Urinary bladder (tissue), 4 donors: ENCODE data around the gene HOXA2. TPM values are rescaled to one million over a fixed set of nuclear protein-coding genes. Genes with fewer than 3 reads are reported as not detected.

Source experiments
- DNase-seq: peaks from one replicate; pipeline ENCODE4 v3.0.0-alpha.2; 2015; ENCODE audit errors: extremely low spot score
- H3K27ac ChIP-seq: one replicate; pipeline ENCODE4 v1.5.1; 2013; ENCODE audit warnings: low read depth, mild to moderate bottlenecking, moderate library complexity
- H3K36me3 ChIP-seq: one replicate; pipeline ENCODE4 v1.6.1; 2013; ENCODE audit warnings: mild to moderate bottlenecking, moderate library complexity; ENCODE audit not compliant: insufficient read depth
- H3K4me1 ChIP-seq: one replicate; pipeline ENCODE4 v1.6.1; 2013; ENCODE audit warnings: mild to moderate bottlenecking, moderate library complexity; ENCODE audit not compliant: insufficient read depth
- H3K4me3 ChIP-seq: one replicate; pipeline ENCODE4 v1.5.1; 2013; ENCODE audit warnings: low read depth, low read length
- WGBS: extraction: QIAGEN DNeasy Blood & Tissue Kit; methylation state at CpG from one replicate; pipeline ENCODE4 v1.1.7; 2013; 5-methylcytosine and 5-hydroxymethylcytosine counted together
- polyA plus RNA-seq: library from polyadenylated mRNA; stranded (reverse); fragments of 200-250 nt; gene quantifications from one replicate; pipeline ENCODE4 v1.2.3, GENCODE V29; 2013
- total RNA-seq: library from RNA; depleted of rRNA; stranded (reverse); fragments of >200 nt; gene quantifications from one replicate; pipeline ENCODE4 v1.2.3, GENCODE V29; 2014
- donor health status: healthy with polysubstance abuse.
- donor health status: healthy.

The HOXA2 gene
- total and polyA plus RNA-seq, 2 donors, result 1.3 to 1.4 TPM

GRCh38 chr7:27107391-27108381 is 5.2 kb upstream of the HOXA2 start:
- Histone ChIP-seq H3K4me3 (peak overlapping the region; percentile 1), H3K27ac (peak overlapping the region; percentile 85), H3K36me3 (no peaks in the 10 kb centered on the region), H3K4me1 (peaks cover 2% of the 10 kb centered on the region)
- DNase-seq, result no peak
- 68% methylated on average over 47 of the region's 47 CpGs for WGBS

- peak overlapping the region; percentile 30 for H3K4me3 ChIP-seq
- H3K27ac ChIP-seq, result peak overlapping the region; percentile 84
- H3K4me1 ChIP-seq, result peaks cover 2% of the 10 kb centered on the region
- no peaks in the 10 kb centered on the region for H3K36me3 ChIP-seq
- DNase-seq, result no peak
- WGBS, result 62% methylated on average over 14 of the region's 14 CpGs
These were observed 4.4 kb upstream of the HOXA2 start for GRCh38 chr7:27106901-27107240.

- peaks cover 2% of the 10 kb centered on the region for H3K4me1 ChIP-seq
- H3K27ac ChIP-seq, result peak overlapping the region; percentile 84
- peak overlapping the region; percentile 30 for H3K4me3 ChIP-seq
- no peak for DNase-seq
- H3K36me3 ChIP-seq, result no peaks in the 10 kb centered on the region
- 48% methylated on average over 44 of the region's 44 CpGs for WGBS
These were observed 3.9 kb upstream of the HOXA2 start for GRCh38 chr7:27106181-27106900.

GRCh38 chr7:27105301-27106031 is 3.0 kb upstream of the HOXA2 start:
- H3K4me1 ChIP-seq, result peaks cover 2% of the 10 kb centered on the region
- no peak overlapping the region for H3K4me3 ChIP-seq
- H3K36me3 ChIP-seq, result no peaks in the 10 kb centered on the region
- no peak for DNase-seq
- peak overlapping the region; percentile 19 for H3K27ac ChIP-seq
- WGBS, result 90% methylated on average over 13 of the region's 13 CpGs

- Histone ChIP-seq H3K27ac (no peak overlapping the region), H3K36me3 (no peaks in the 10 kb centered on the region), H3K4me1 (no peaks in the 10 kb centered on the region), H3K4me3 (no peak overlapping the region)
- no peak for DNase-seq
- WGBS, result 76% methylated on average over 13 of the region's 13 CpGs
These were observed 2.0 kb upstream of the HOXA2 start for GRCh38 chr7:27104341-27105058.

GRCh38 chr7:27103489-27104226 is 1.2 kb upstream of the HOXA2 start:
- H3K4me3 ChIP-seq, result peak overlapping the region; percentile 21
- DNase-seq, result no peak
- 76% methylated on average over 35 of the region's 35 CpGs for WGBS
- no peak overlapping the region for H3K27ac ChIP-seq
- no peaks in the 10 kb centered on the region for H3K4me1 ChIP-seq
- no peaks in the 10 kb centered on the region for H3K36me3 ChIP-seq

- Histone ChIP-seq H3K36me3 (no peaks in the 10 kb centered on the region), H3K27ac (no peak overlapping the region), H3K4me1 (no peaks in the 10 kb centered on the region), H3K4me3 (peak overlapping the region; percentile 29)
- no peak for DNase-seq
- 55% methylated on average over 39 of the region's 39 CpGs for WGBS
These were observed 414 bp downstream of the HOXA2 start for GRCh38 chr7:27101957-27102580.

- no peaks in the 10 kb centered on the region for H3K4me1 ChIP-seq
- no peak overlapping the region for H3K27ac ChIP-seq
- no peak for DNase-seq
- no peaks in the 10 kb centered on the region for H3K36me3 ChIP-seq
- H3K4me3 ChIP-seq, result peak overlapping the region; percentile 29
- WGBS, result 75% methylated on average over 25 of the region's 25 CpGs
These were observed 1.1 kb downstream of the HOXA2 start for GRCh38 chr7:27101171-27101956.

- H3K27ac ChIP-seq, result no peak overlapping the region
- 84% methylated on average over 8 of the region's 8 CpGs for WGBS
- H3K4me3 ChIP-seq, result peak overlapping the region; percentile 18
- H3K4me1 ChIP-seq, result no peaks in the 10 kb centered on the region
- no peaks in the 10 kb centered on the region for H3K36me3 ChIP-seq
- DNase-seq, result no peak
These were observed 1.8 kb downstream of the HOXA2 start for GRCh38 chr7:27100694-27101170.

GRCh38 chr7:27099453-27100370 is 2.8 kb downstream of the HOXA2 start:
- no peak for DNase-seq
- Histone ChIP-seq H3K36me3 (no peaks in the 10 kb centered on the region), H3K4me1 (no peaks in the 10 kb centered on the region), H3K27ac (peak overlapping the region; percentile 12), H3K4me3 (no peak overlapping the region)
- 86% methylated on average over 8 of the region's 8 CpGs for WGBS
